HCT116 (cell line): ENCODE data around the gene PTPN22. TPM values are rescaled to one million over a fixed set of nuclear protein-coding genes. Genes with fewer than 3 reads are reported as not detected.

Source experiments
- ATAC-seq: fragments of 200-7000 bp; cut with Tn5 transposase; 2 replicates; pipeline ENCODE4 v1.9.1; 2020; ENCODE audit warnings: mild to moderate bottlenecking, moderate library complexity
- BruUV-seq: library from RNA; stranded (reverse); fragments of 400-500 nt; replicated peaks from 2 replicates; lab custom pipeline; 2021; lab: Mats Ljungman, UMichigan
- CTCF ChIA-PET: fragments of 300-600 bp; sonication (Branson Sonifier 250); formaldehyde crosslinking; loops from one replicate; lab custom pipeline; 2021; ENCODE audit warnings: antibody characterized with exemption; lab: Charles Lee
- POLR2A ChIA-PET: fragments of 300-600, 350-600 bp; sonication (Branson Sonifier 250); formaldehyde crosslinking; loops from one replicate; lab custom pipeline; 2021; ENCODE audit warnings: antibody characterized with exemption; lab: Charles Lee
- RAD21 ChIA-PET, 2 experiments: fragments of 300-600 bp; sonication (Branson Sonifier 250); formaldehyde crosslinking; loops; one replicate each; lab custom pipeline; 2023; ENCODE audit warnings: low total read pairs in 2 of 2; ENCODE audit not compliant: uncharacterized antibody in 2 of 2, unreplicated experiment in 2 of 2, low non-redundant PET in 1 of 2; lab: Charles Lee
- DNase-seq: peaks from one replicate; pipeline ENCODE4 v3.0.0-alpha.2; 2010; ENCODE audit warnings: low read depth, low spot score
- H2AFZ ChIP-seq: fragments of 200-600 bp; shearing (Covaris generic), sonication (generic); 2 replicates; pipeline ENCODE4 v1.6.1; 2017; ENCODE audit warnings: low read depth, mixed run types, mixed read lengths, antibody characterized with exemption, low read length; ENCODE audit not compliant: poor library complexity, severe bottlenecking
- H3K27ac ChIP-seq: 2 replicates; pipeline ENCODE4 v1.5.1; 2012; ENCODE audit warnings: low read depth, low read length
- H3K27me3 ChIP-seq: fragments of 200-600 bp; sonication (generic); 2 replicates; pipeline ENCODE4 v1.6.1; 2016; ENCODE audit warnings: mixed run types, low read length, mixed read lengths; ENCODE audit not compliant: insufficient read depth
- H3K36me3 ChIP-seq, 2 experiments: fragments of 200-500 bp in 1 of 2; fragments of 200-600 bp in 1 of 2; sonication (Bioruptor generic) in 1 of 2; sonication (generic) in 1 of 2; 2 replicates each; pipeline versions ENCODE4 v1.5.1 to v1.6.1; 2014 to 2016; ENCODE audit warnings: low read length in 2 of 2, inconsistent platforms in 1 of 2, mixed read lengths in 1 of 2, mixed run types in 1 of 2; ENCODE audit not compliant: insufficient read depth in 2 of 2, control insufficient read depth in 1 of 2
- H3K4me1 ChIP-seq, 2 experiments: fragments of 200-600 bp in 1 of 2; sonication (generic) in 1 of 2; 2 replicates each; pipeline versions ENCODE4 v1.5.1 to v1.6.1; 2012 to 2017; ENCODE audit warnings: low read length in 2 of 2, inconsistent platforms in 1 of 2, mild to moderate bottlenecking in 1 of 2, mixed read lengths in 1 of 2, mixed run types in 1 of 2, moderate library complexity in 1 of 2; ENCODE audit not compliant: insufficient read depth in 2 of 2, control insufficient read depth in 1 of 2
- H3K4me2 ChIP-seq: fragments of 200-600 bp; sonication (generic); 2 replicates; pipeline ENCODE4 v1.6.1; 2017; ENCODE audit warnings: mixed run types, low read length, mixed read lengths
- H3K4me3 ChIP-seq, 2 experiments: fragments of 200-600 bp in 1 of 2; sonication (generic) in 1 of 2; replicated peaks in 1 of 2; 2 replicates each; pipeline ENCODE4 v1.5.1; 2011 to 2016; ENCODE audit warnings: low read length in 2 of 2, control low read depth in 1 of 2, low read depth in 1 of 2, mild to moderate bottlenecking in 1 of 2, mixed read lengths in 1 of 2, mixed run types in 1 of 2
- H3K79me2 ChIP-seq: fragments of 200-600 bp; sonication (generic); 2 replicates; pipeline ENCODE4 v1.6.1; 2017; ENCODE audit warnings: mild to moderate bottlenecking, mixed run types, low read length, moderate library complexity, mixed read lengths; ENCODE audit not compliant: insufficient read depth
- H3K9ac ChIP-seq: fragments of 200-600 bp; sonication (generic); 2 replicates; pipeline ENCODE4 v1.6.1; 2016; ENCODE audit warnings: low read length, mixed read lengths
- H3K9me2 ChIP-seq: fragments of 200-600 bp; sonication (generic), shearing (Covaris generic); 2 replicates; pipeline ENCODE4 v1.6.1; 2017; ENCODE audit warnings: mixed run types, mild to moderate bottlenecking, moderate library complexity; ENCODE audit not compliant: insufficient read depth
- H3K9me3 ChIP-seq, 2 experiments: fragments of 200-500 bp in 1 of 2; fragments of 200-600 bp in 1 of 2; sonication (Bioruptor generic) in 1 of 2; sonication (generic) in 1 of 2; 2 replicates each; pipeline ENCODE4 v1.6.1; 2014 to 2017; ENCODE audit warnings: low read length in 2 of 2, mixed read lengths in 2 of 2, inconsistent platforms in 1 of 2, low read depth in 1 of 2, mild to moderate bottlenecking in 1 of 2, mixed run types in 1 of 2, moderate library complexity in 1 of 2; ENCODE audit not compliant: control insufficient read depth in 1 of 2, insufficient read depth in 1 of 2
- H4K20me1 ChIP-seq: fragments of 200-600 bp; sonication (generic), shearing (Covaris generic); 2 replicates; pipeline ENCODE4 v1.6.1; 2017; ENCODE audit warnings: mixed run types, mild to moderate bottlenecking, moderate library complexity; ENCODE audit not compliant: insufficient read depth
- ATF3 ChIP-seq: IDR thresholded peaks from 2 replicates; pipeline ENCODE4 v1.6.1; 2012
- CEBPB ChIP-seq: IDR thresholded peaks from 2 replicates; pipeline ENCODE4 v1.6.1; 2012; ENCODE audit warnings: low read depth
- EGR1 ChIP-seq: IDR thresholded peaks from 2 replicates; pipeline ENCODE4 v1.6.1; 2012; ENCODE audit warnings: low read depth
- ELF1 ChIP-seq: IDR thresholded peaks from 2 replicates; pipeline ENCODE4 v1.6.1; 2012; ENCODE audit warnings: low read depth, borderline replicate concordance
- EZH2phosphoT487 ChIP-seq: fragments of 200-600 bp; IDR thresholded peaks from 2 replicates; pipeline ENCODE4 v1.6.1; 2018; ENCODE audit warnings: antibody characterized with exemption, borderline replicate concordance
- FOSL1 ChIP-seq: IDR thresholded peaks from 2 replicates; pipeline ENCODE4 v1.6.1; 2012; ENCODE audit warnings: low read depth
- JUND ChIP-seq: IDR thresholded peaks from 2 replicates; pipeline ENCODE4 v1.6.1; 2012
- MAX ChIP-seq: IDR thresholded peaks from 2 replicates; pipeline ENCODE4 v1.6.1; 2012
- POLR2A ChIP-seq: IDR thresholded peaks from 2 replicates; pipeline ENCODE4 v1.7.0; 2011; ENCODE audit warnings: borderline replicate concordance; ENCODE audit not compliant: insufficient read depth, insufficient read length; ENCODE audit errors: extremely low read depth
- POLR2AphosphoS5 ChIP-seq: IDR thresholded peaks from 2 replicates; pipeline ENCODE4 v1.6.1; 2011; ENCODE audit warnings: mild to moderate bottlenecking, low read depth, low read length, moderate library complexity
- RAD21 ChIP-seq: IDR thresholded peaks from 2 replicates; pipeline ENCODE4 v1.6.1; 2012; ENCODE audit warnings: low read depth, mild to moderate bottlenecking
- SIN3A ChIP-seq: IDR thresholded peaks from 2 replicates; pipeline ENCODE4 v1.6.1; 2012; ENCODE audit warnings: low read depth
- SP1 ChIP-seq: IDR thresholded peaks from 2 replicates; pipeline ENCODE4 v1.6.1; 2012; ENCODE audit warnings: low read depth
- SRF ChIP-seq: IDR thresholded peaks from 2 replicates; pipeline ENCODE4 v1.6.1; 2012; ENCODE audit warnings: low read depth
- TCF7L2 ChIP-seq: IDR thresholded peaks from 2 replicates; pipeline ENCODE4 v1.7.0; 2011; ENCODE audit warnings: borderline replicate concordance, inconsistent platforms; ENCODE audit not compliant: insufficient read depth, insufficient read length; ENCODE audit errors: extremely low read depth
- YY1 ChIP-seq: IDR thresholded peaks from 2 replicates; pipeline ENCODE4 v1.6.1; 2011; ENCODE audit warnings: low read length, low read depth, moderate library complexity, mild to moderate bottlenecking; ENCODE audit not compliant: insufficient replicate concordance; ENCODE audit errors: extremely low read depth
- ZBTB33 ChIP-seq: IDR thresholded peaks from 2 replicates; pipeline ENCODE4 v1.6.1; 2011; ENCODE audit warnings: mild to moderate bottlenecking, low read length, moderate library complexity; ENCODE audit not compliant: insufficient replicate concordance; ENCODE audit errors: extremely low read depth
- ZFX ChIP-seq: fragments of 450-650 bp; IDR thresholded peaks from 2 replicates; pipeline ENCODE4 v1.6.1; 2017
- intact Hi-C: fragments of 100-400 bp; cut with micrococcal nuclease; formaldehyde crosslinking; loops from 2 replicates; pipeline ENCODE4 v1.10.0; 2022
- total RNA-seq: library from RNA; stranded (reverse); gene quantifications from one replicate; pipeline ENCODE4 v1.2.1, GENCODE V29; 2021; ENCODE audit not compliant: unreplicated experiment

PTPN22 gene
- total RNA-seq, 1 experiment from 2014 or later = 0.17 TPM

GRCh38 chr1:113783254-113784103 lies 88.0 kb downstream of the PTPN22 start (continued):
- TF ChIP-seq EZH2phosphoT487 = no peak
- no peak for TF ChIP-seq SIN3A
- no peak for TF ChIP-seq MAX
- TF ChIP-seq POLR2A = no peak
- no peak for TF ChIP-seq CEBPB
- no peak for TF ChIP-seq RAD21
- TF ChIP-seq ZFX = no peak
- TF ChIP-seq ATF3 = no peak
- TF ChIP-seq ELF1 = no peak
- TF ChIP-seq JUND = no peak
- no peak for TF ChIP-seq ZBTB33
- no peak for TF ChIP-seq SP1
- no peak for TF ChIP-seq YY1
- TF ChIP-seq, all 23 proteins: peak for 0

GRCh38 chr1:113782406-113782805 lies 89.1 kb downstream of the PTPN22 start:
- no peaks in the 10 kb centered on the region for H3K27me3 ChIP-seq
- DNase-seq = no peak
- peaks cover 55% of the 10 kb centered on the region for H3K79me2 ChIP-seq
- H3K9me3 ChIP-seq = no peaks in the 10 kb centered on the region
- no peak overlapping the region for H2AFZ ChIP-seq
- H3K9me2 ChIP-seq = no peaks in the 10 kb centered on the region
- no peak overlapping the region for H3K9ac ChIP-seq
- H3K27ac ChIP-seq = no peak overlapping the region
- ChIA-PET POLR2A (no interaction called here), RAD21 (no interaction called here), CTCF (no interaction called here)
- BruUV-seq = no TSS peak
- H4K20me1 ChIP-seq = no peaks in the 10 kb centered on the region
- H3K4me1 ChIP-seq = peaks cover 3 to 12% of the 10 kb centered on the region in 2 experiments
- H3K36me3 ChIP-seq = no peaks in the 10 kb centered on the region
- no peak overlapping the region for H3K4me3 ChIP-seq
- intact Hi-C loops = no loop called here
- ATAC-seq = no peak
- H3K4me2 ChIP-seq = no peak overlapping the region
- TF ChIP-seq POLR2AphosphoS5 (no peak), TCF7L2 (no peak), ZBTB33 (no peak), ZFX (no peak), ELF1 (no peak), RAD21 (no peak), FOSL1 (no peak), SRF (no peak), SP1 (no peak), JUND (no peak), EGR1 (no peak)
